ENCODE results near the gene CEBPG.

DNA sequence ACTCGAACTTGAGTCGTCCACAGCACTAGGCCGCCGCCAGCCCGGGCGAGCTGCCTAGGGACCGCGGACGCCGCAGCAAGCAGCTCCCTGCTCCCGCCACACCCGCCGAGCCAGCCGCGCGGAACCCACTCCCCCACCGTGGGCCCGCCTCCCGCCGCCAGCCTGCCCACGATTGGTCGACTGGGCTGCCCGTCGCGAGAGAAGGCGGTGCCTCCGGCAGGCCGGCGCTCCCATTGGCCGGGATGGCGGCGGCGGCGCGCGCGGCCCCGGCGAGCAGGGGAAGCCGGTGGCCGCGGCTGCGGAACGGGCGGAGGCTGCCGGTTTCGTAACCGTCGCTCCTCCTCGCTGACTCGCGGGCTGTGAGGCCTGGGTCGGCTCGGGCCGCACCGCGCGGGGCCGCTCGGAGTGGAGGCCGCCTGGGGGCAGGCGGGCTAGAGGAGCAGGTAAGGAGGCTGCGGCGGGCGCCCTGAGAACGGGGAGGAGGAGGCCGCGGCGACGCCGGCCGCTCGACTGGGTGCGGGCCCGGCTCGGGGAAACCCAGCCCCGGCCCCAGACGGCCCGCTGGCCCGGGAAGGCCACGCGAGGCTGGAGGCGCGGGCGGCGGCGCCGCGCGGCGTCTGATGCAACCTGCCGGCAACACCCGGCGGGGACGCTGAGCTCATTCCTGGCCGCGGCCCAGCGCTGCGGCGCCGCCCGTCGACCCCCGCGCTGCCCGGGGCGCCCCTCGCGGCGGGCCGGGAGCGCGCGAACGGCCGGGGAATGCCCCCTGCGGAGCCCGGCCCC is at the start of gene CEBPG:
- TF ChIP-seq, protein P1, sequence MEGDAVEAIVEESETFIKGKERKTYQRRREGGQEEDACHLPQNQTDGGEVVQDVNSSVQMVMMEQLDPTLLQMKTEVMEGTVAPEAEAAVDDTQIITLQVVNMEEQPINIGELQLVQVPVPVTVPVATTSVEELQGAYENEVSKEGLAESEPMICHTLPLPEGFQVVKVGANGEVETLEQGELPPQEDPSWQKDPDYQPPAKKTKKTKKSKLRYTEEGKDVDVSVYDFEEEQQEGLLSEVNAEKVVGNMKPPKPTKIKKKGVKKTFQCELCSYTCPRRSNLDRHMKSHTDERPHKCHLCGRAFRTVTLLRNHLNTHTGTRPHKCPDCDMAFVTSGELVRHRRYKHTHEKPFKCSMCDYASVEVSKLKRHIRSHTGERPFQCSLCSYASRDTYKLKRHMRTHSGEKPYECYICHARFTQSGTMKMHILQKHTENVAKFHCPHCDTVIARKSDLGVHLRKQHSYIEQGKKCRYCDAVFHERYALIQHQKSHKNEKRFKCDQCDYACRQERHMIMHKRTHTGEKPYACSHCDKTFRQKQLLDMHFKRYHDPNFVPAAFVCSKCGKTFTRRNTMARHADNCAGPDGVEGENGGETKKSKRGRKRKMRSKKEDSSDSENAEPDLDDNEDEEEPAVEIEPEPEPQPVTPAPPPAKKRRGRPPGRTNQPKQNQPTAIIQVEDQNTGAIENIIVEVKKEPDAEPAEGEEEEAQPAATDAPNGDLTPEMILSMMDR (conservative IDR thresholded peaks at IDR 0.05; ENCODE audit: low read depth, low read length): no peak
- TF ChIP-seq EZH2 (IDR thresholded peaks at IDR 0.05; ENCODE audit: borderline replicate concordance, low read depth, low read length, poor library complexity, severe bottlenecking): no peak
